DMS53 (cell line): ENCODE measurements around the gene CSMD2.
A peak's percentile ranks its signal among the peaks of the same experiment; 100 is the strongest.

Source experiments
- DNase-seq: peaks from one replicate; lab custom pipeline; 2025; lab: John Stamatoyannopoulos, UW

CSMD2 gene

DNA sequence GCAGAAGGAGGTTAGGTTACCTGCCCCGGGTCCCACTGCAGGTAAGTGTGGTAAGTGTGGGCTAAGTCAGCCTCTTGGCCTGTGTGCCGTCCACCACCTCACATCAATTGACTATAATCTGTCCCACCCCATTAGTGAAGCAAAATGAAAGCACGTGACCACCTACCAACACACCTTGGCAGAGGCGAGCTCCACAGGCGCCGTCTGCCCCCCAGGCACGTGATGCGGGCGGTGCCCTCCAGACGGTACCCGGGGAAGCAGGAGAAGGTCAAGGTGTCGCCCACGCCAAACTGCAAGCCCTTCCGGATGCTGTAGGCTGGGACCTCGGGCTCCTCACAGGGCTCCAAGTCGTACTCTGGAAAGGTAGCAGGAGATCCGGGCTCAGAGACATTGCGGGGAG is 450.6 kb downstream of the CSMD2 start:
- DNase-seq = no peak

DNA sequence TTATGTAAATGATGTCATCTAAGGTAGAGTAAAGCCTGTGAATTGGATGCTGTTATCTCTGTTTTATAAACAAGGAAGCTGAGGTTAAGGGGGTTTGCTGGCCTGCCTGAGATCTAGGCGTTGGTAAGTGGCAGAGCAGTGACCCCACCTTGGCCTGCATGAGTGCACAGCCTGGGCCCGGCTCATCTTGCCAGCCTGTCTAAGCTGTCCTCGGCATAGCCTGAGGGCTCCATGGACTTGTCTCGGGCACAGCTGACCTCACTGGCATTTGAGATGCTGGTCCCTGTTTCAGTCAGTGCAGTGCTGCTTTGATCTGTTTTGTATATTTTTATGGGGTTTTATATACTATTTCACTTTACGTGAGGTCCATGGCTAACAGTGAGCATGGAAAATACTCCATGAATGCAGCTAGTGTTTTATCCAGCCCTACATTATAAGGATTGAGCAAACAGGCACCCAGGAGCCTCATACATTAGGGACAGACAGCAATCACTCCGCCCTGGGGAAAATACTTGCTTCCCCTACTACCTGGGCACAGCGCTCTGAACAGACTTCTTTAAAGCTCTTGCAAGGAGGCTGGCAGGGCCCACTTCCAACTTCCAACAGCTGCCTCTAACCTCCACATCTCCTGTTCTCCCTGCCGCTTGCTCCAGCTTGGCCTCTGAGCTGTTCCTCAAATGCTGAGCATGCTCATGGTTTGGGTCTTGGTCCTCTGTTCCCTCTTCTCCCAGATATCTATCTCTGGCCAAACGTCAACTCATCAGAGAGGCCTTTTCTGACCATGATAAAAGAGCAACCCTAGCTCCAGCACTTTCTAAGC is 451.8 kb downstream of the CSMD2 start:
- no peak for DNase-seq

DNA sequence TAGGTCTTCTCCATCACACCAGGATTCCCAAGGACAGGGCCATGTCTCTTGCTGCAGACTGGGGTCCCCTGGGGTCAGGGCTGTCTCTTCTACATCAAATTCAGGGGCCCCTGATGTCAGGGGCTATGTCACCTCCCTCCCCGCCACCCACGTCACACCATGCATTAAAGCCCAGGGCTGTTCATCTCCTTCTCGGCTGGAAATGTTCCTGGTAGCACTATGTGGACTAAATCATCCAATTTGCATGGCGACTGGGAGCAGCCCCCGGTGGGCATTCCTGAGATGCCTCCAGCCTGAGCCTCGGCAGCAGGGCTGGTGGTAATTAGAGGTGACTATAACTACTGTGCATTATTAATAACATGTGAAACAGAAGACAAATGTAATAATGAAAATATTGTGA is 452.8 kb downstream of the CSMD2 start:
- no peak for DNase-seq

DNA sequence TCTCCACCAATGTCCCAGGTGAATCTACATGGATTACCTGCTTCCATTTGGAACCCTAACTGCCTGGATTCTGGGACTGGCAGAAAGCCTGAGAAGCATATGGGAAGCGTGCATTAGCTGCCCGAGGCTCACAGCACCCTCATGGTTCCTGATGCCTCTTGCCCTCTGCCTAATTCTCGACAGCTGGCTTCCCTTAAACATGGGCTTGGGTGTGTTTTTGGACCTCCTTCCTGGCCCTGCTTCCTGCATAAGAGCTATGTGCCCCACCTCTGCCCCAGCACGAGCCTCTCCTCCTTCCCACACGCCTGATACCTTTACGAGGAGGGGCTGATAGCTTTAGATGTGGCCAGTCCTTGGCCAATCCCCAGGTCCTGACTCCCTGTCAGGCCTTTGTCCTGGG is 453.5 kb downstream of the CSMD2 start:
- DNase-seq = no peak

DNA sequence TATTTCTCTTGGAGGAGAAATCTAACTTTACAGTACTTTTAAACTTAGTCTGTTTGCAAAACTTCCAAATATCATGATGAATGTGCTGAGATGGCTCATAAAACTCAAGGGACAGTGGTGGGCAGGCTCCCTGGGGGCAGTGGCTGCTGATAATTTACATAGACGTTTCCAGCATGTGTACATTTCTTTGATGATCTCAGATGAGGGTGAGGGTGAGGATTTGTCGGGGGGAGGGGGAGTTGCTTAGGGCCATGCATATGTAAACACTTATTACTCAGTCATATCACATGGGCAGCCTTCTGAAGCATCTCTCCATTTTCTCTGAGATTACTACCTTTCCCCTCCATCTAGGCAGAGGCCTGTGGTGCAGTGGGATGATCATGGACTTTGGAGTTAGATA is 454.1 kb downstream of the CSMD2 start:
- DNase-seq = peak; percentile 50

DNA sequence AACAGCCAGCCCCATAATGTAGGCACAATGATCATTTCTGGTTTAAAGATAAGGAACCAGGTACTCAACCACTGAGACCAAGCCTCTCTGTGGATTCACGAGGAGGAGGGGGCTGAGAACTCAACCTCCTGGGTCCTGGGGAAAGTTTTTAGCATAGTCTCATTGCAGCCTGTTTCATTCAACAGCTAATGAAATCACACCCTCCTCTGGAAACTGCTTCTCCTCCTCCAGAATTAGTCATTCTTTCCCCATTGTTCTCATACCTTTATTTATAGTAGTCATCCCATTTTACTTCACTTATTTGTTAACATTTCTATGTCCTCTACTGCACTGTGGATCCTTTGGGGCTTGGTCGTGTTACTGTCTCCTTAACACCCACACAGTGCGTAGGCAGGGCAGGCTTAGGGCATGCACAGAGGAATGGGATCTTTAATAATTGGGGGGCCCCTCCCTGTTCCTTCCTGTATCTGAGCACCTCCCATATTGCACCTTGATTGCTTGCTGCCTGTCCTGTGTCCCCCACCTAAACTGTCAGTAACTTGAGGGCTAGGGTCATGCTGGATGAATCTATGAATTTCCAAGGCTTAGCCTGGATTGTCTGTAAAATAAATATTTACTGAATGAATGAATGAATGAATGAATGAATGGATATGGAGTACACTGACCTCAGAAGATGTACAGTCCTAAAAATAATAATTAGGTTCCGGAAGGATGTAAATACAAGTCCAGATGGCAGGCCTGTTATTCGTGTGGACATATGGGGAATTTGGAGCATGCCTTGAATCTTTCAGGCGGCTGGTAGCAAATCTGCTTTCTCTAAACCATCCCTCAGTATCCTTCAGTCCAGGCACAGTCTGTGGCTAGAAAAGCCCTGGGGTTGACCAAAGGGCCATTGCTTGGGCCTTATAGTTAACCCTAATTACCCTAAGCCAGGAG is 455.0 kb downstream of the CSMD2 start:
- no peak for DNase-seq

DNA sequence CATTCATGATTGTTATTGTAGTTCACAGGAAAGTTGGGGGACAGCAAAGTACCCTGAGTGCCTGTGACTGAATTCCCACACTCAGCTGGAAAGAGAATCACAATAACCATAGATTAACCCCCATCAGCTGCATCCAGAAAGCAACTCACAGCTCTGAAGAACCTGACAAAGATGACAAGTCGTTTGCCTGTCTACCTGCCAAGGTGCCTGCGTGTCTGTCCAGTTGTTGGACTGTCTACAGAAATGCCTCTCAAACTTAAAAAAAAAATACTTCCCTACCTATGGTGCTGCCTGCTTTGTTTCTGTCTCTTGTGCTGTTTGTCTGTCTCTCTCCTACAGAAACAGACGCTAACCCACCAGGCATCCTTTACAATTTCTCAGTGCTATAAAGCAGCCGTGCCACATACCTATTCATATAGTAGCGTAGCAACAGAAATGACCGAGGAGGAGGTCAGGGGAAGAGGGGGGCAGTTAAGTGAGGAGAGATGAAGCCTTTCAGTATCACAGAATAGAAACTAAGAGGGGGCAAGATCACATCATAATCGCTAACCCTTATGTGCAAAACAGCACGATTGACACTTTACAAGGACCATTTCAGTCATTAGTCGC is 455.8 kb downstream of the CSMD2 start:
- no peak for DNase-seq

DNA sequence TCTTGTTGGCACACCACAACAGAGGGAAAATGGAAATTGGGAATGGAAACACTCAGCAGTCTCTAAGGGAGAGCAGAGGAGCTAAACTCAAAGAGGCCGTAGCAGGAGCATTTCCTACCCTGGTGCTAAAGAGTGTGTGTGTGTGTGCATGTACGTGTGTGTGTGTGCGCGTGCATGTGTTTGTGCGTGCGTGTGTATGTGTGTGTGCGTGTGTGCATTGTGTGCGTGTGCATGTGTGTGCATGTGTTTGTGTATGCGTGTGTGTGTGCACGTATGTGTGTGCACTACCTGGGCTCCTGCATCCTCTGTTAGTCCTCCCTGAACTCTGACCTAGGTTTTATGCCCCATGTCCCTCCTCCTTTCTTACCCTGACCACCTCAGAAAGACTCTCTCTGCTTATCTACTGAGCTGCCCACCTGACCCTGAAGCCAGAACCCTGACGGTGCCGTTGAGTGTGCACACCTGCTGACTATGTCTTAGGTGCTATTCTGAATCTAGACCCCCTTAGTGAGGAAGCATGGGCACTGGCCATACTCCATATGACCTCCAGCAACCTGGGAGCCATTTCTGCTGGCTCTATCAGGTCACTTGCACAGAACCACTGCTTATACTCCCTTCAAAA is 458.3 kb downstream of the CSMD2 start:
- no peak for DNase-seq

DNA sequence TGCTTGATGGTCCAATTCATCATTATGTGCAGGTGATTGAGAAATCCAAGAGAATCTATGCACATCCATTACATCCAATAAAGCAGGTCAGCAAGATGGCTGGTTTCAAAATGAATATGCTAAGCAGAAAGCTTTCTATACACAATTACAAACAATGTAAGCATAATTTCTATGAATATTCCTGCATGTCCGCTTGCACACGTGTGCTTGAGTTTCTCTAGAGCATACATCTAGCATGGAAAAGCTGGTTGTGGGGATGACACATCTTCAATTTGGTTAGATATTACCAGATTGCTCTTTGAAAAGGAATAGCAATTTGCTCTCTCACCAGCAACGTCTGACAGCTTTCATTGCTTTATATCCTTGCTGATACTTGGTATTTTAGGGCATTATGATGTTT is 461.6 kb downstream of the CSMD2 start:
- no peak for DNase-seq

DNA sequence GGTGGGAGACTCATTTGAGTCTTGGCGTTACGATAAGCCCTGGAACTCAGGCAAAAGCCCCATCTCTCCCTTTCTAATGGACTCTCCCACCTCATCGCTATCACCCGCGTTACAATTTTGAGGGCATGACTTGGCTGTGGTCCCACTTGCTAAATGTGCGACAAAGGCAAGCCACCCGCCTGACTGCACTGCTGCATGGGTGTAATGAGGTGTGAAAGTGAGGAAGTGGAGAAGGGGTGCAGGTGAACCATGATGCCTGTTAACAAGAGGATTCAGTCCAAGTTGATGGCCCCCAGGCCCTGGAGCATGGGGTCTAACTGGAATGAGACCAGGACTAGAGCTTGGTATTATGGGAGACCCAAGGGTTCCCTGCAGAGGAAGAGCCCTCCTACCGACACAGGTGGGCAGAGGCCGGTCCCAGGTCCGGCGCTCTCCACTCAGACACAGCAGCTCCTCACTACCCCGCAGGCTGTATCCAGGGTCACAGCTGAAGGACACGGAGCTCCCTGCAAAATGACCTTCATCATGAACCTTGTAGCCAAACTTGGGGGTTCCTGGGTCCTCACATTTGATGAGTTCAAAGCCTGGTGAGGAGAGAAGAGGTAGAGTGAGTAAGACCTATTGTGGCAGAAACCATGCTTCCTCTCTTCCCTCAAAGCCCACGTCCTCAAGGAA is 466.5 kb downstream of the CSMD2 start:
- no peak for DNase-seq

DNA sequence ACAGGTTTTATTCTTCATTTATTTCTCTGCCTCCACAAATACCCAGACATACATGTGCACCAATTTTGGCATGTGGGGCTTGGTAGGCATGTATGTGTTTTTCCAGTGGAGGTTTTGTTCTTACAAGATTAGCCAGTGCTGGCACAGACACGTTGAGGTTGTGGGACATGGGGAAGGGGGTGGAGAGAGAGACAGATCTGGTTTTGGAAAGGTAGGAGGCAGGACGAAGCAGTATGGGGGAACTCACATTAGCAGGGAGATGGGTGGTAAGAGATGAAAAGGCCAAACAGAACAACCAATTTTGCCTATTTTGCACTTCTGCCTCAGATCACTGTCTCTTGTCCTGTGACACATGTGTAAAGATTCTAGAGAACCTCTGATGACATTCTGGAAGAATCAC is 467.2 kb downstream of the CSMD2 start:
- DNase-seq = no peak

DNA sequence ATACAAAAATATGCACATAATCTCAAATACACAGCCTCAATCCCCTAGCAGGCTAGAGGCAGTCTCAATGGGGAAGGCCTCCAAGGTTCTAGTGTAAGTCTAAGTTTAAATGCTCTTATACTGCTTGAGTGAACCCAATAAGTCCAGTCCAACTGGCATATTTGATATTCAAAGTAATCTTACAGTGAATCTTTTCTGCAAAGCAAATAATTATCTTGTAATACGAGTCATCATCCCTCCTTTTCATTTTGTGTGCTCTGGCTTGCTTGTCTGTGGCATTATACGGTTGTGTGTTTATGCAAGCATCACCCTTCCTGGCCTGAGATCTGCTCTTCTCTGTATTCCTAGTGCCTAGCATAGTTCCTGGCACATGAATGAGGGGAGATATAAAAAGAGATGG is 468.1 kb downstream of the CSMD2 start:
- no peak for DNase-seq

DNA sequence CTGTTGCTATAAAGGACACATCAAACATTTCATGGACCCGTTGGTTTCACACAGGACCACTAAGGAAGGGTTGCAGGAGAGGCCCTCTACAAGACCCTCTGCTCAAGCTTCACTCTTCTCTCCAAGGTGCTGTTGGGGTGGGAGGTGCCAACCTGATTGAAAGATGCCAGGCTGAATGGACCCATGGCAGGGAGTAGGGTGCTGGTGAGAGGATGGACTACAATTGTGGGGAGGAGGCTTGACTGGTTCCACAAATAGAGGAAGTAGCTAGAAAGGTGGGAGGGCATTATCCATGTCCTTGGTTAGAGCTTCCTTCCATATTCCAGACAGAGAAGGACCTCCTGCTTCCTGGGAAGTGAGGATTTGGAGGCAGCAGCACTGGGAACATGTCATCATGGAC is 468.7 kb downstream of the CSMD2 start:
- no peak for DNase-seq

DNA sequence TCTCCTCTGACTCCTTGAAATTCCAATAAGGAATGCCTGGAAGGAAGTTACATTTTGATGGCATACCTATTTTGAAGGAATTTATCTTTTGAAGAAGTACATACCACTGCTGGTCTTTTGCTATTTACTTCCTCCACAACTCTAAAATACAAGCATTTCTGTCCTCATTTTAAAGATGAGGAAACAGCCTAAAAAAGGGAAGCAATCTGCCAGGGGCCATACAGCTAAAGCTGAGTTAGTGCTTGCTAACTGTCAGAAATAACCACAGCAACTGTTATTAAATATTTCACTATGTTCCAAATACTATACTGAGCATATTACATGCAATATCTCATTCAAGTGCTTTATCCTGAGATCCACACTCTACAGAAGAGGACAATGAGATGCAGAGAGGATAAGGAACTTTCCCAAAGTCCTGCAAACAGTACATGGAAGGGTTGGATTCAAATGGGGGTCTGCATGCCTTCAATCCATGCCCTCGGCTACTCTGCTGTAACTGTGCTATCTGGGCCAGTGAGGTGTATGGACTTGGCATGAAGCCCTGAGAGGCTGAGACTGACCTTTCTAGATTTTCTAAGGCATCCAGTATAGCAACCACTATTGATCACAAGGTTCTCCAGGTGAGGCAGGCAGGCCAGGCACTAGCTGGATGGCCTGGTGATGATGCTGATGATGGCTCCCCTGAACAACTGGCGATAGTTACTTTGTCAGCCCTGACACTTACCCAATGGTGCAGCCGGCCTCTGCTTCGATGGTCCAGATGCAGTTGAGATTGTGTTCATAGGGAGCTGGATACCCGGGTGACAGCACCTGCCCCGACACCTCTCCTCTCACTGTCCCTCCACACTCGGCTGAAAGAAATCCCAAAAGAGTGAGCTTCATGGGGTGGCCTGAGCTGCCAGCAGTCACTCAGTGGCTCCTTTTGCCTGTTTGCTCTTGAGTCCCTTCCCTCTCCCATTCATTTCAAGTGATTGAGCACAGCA is 472.5 kb downstream of the CSMD2 start:
- no peak for DNase-seq

DNA sequence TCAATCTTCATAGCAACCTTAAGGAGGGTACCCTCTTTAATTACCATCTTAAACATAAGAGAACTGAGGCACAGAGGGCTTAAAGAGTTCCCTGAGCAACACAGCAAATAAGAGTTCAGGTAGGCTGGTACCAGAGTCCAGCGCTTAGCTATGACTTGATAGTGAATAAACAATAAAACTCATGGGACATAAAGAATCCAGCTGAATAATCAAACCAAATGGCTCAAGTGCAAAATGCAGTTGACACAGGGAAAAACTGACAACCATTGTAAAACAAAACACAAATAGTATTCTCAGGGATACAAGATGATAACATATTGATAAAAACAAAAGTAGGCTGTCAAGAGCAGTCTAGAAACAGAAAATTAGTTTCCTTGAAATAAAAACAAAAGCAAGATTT is 478.0 kb downstream of the CSMD2 start:
- DNase-seq = peak; percentile 52

DNA sequence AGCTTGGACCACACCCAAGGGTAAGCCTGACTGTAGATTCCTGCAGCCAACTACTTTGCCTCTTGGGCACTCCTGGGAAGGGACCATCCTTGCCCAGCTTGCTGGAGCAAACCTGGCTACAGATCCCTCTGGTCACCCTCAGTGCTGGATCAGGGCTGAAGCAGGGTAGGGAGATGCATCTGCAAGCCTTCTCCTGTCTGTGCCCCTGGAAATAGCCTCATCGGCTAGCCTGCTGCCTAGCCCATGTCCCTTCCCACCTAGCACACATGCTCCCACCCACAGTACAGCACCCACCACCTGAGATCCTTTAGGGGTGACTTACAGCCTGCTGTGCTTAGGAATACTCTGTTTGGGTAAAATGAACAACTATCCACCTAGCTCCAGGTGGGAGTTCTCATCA is 478.5 kb downstream of the CSMD2 start:
- DNase-seq = no peak

DNA sequence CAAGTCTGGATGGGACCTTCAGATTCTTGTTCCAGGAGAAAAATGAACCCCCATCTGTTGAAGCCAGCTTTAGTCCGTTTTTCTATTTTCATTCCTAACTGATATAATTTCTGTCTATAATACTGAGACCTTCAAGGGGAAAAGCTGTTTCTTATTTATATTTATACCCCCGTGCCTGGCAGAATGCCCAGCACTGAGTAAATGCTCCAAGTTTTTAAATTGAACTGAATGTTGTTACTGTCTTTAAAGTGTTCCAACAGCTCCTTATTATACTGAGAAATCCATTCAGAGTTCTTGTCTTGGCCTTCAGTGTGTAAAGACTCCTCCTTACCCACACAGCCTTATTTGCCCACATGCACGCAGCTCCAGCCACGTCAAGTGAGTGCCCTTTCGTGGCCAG is 479.8 kb downstream of the CSMD2 start:
- DNase-seq = no peak

DNA sequence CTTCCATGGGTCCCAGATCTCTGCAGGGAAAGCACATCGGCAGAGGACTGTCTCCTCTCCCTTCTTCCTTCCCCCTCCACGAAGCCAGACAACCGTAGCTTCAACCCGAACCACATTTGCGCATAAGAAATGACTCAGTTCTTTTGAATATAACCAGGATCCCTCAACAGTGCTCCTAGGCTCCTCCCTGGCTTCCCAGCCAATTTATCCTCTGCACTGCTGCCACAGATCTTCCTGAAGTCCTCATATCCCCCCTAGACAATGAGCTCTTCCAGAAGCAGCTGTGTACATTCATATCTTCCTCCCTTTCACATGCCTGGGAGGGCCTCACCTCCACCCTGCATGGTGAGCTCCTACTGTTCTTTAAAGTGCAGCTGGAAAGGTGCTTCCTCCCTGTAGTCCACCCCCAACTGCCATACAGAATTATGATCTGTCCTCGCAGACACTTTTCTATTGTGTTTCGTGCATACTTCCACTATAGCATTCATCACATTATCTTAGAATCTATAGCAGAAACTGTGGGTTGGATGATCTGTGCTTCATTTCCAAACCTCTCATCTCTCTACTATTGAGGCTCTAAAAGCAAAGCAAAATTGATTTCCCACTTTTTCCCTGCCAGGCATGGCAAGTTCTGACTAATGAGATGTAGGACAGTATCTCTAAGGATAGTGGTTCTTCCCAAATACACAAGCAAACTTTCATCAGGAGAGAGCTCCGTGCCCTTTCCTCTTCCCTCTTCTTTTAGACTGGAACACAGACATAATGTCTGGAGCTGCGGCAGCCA is 480.4 kb downstream of the CSMD2 start:
- DNase-seq = no peak

DNA sequence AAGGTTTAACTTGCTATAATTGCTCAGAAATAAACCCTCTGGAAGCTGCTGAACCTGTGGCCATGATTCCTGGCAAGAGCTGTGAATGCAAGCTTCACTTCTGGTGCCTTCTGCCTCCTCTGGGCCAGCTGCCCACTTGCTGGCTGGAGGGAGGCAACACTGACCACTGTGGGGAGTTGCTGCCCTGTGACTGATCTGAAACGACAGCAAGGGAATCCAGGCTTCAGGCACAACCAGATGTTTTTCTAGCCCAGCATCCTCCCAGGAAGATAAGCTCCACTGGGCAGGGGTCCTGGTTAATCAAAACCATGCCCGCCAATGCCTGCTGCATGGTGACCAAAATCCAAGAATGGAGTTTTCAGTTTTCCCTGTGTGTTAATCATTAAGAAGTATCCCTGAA is 481.1 kb downstream of the CSMD2 start:
- no peak for DNase-seq

DNA sequence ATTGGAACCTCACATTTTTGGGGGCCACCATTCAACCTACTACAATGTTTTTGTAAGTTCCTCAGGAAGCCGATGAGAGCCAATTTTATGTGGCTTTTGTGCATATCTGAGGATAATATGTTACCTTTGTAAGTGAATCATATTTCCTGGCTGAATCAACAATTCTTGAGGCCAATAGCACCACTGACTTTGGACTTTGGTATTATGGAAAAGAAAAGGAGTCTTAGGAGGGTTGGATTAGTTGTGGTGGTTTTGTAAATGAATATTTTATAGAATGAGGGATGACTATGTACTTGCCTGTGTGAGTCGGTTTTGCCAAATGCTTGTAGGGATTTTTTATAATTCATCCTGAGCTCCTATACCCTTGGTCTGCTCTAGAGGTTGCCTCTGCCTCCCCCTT is 482.7 kb downstream of the CSMD2 start:
- DNase-seq = no peak
